Cardiac septum (tissue), 1 donor: ENCODE data around the gene ENTPD8. TPM values are rescaled to one million over a fixed set of nuclear protein-coding genes. Genes with fewer than 3 reads are reported as not detected.

ENCODE experiments used
- DNase-seq: peaks from one replicate; pipeline ENCODE4 v3.0.0-alpha.2; 2020; ENCODE audit warnings: low spot score
- intact Hi-C: fragments of 100-400 bp; cut with DNase I; formaldehyde crosslinking; loops from one replicate; pipeline ENCODE4 v1.14.0; 2022
- total RNA-seq: library from RNA; stranded (reverse); fragmentation: NEBNext Ultra II Directional; extraction: Animal tissue kit (Norgen Biotek cat#: 25700); gene quantifications from one replicate; pipeline ENCODE4 v1.2.1, GENCODE V29; 2021
- donor health status: DM: no; HTN: no; CAD: no.

The ENTPD8 gene
- total RNA-seq, 1 donor from 2014 or later, result not detected

DNA sequence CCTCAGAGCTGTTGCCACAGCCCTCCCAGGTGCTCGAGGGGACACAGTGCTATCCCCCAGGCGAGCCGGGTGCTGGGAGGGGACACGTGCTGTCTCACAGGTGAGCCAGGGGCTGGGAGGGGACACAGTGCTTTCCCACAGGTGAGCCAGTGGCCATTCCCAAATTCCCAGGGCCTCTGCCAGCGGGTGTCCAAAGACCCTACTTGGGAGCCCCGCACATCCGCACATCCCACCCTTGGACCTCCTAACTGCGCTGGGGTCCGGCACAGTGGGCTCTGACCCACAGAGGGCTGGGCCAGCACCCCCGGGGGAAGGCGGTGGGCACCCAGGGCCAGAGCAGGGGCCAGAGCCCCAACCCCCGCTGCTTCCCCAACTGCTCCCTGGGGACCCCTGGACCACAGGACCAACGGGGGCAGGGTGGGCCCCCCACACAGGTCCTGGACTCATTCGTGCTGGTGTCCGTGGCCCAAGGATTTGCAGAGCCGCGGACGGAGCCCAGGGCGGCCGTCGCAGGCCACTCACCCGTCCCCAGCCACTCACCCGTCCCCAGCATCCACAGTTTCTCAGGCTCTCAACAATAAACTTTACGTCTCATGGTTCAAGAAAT is 36.1 kb downstream of the ENTPD8 start:
- intact Hi-C loops, result no loop called here

DNA sequence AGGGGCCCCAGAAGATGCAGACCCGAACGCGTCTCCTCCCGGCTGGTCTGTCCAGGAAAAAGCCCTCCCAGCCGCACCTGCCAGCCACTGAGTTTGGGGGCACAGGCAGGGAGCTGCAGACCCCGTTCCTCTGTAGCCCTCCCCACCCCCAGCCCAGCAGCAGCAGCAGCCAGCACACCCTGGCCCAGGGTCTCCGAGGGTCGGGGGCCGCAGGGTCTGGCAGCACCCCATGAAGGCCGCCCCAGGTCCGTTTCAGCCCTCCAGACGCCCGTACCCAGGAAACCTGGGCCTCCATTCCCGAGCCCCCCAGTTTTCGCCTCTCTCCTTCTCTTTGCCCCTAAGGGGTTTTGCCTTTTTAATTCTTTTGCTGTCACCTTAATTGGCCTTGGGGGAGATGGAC is 37.9 kb downstream of the ENTPD8 start:
- DNase-seq, result no peak
- intact Hi-C loops, result no loop called here

More for the DNA sequence above, 36.1 kb downstream of the ENTPD8 start:
- DNase-seq, result no peak

- intact Hi-C loops, result no loop called here
- no peak for DNase-seq
Measured at GRCh38 chr9:137402746-137403145, 38.4 kb downstream of the ENTPD8 start.

- no peak for DNase-seq
- intact Hi-C loops, result no loop called here
Measured at GRCh38 chr9:137398561-137399468, 42.3 kb downstream of the ENTPD8 start.

GRCh38 chr9:137397675-137398423 is 43.3 kb downstream of the ENTPD8 start:
- intact Hi-C loops, result no loop called here
- DNase-seq, result no peak

GRCh38 chr9:137396634-137397367 is 44.4 kb downstream of the ENTPD8 start:
- DNase-seq, result no peak
- intact Hi-C loops, result no loop called here

DNA sequence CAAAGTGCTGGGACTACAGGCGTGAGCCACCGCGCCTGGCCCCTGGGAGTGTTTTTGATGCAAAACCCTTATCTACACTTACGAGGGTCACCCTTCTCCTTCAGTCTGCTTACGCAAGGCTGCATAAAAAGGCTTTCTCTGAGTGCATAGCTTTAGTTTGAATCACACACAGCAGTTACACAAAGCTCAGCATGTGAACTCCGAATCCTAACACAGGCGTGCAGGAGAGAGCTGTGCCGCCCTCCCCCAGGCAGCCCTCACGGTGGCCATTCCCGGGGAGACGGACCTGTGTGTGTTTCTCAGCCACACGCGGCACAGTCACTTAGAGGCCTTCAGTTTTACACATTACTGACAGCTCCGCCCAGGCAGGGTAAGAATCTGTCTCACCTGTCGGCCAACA is 44.9 kb downstream of the ENTPD8 start:
- no peak for DNase-seq
- intact Hi-C loops, result no loop called here

- DNase-seq, result no peak
- intact Hi-C loops, result no loop called here
Measured at GRCh38 chr9:137395666-137396010, 45.5 kb downstream of the ENTPD8 start.

DNA sequence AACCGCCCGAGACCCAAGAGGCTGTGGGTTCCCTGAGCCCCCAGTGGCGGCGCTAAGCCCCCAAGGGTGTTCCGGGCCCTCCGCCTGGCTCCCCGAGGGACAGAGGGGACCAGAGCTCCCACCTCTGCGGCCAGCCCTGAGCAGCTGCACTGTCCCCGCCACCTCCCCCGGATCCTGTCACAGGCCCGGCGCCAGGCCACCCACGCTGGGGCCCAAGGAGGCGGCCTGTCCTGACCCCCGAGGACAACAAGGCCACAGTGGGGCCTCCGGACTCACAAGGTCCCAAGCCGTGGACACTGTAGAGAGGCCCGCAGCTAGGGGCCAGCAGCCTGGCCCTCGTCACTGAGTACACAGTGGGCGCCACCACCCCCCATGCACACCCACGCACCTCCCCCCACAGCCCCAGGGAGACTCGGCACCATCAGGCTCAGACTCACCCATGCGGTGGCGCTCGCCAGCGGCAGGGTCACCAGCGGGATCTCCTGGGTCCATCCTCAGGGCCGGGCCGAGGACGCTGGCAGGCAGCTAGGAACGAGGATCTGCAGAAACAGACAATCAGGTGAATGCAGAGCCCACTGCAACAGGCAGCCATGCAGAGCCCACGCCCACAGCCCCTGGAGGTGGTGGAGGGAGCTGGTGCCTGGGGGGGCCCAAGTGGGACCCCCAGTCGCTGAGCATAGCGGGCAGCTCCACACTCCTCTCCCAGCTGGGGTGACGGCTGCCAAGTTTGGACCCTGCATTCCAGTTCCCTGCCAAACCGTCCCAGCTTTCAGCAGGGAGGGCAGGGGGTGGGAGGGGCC is 46.1 kb downstream of the ENTPD8 start:
- intact Hi-C loops, result no loop called here
- DNase-seq, result no peak

GRCh38 chr9:137393176-137394150 is 47.7 kb downstream of the ENTPD8 start:
- DNase-seq, result no peak
- intact Hi-C loops, result no loop called here

GRCh38 chr9:137392232-137393007 is 48.7 kb downstream of the ENTPD8 start:
- DNase-seq, result no peak
- intact Hi-C loops, result no loop called here

GRCh38 chr9:137391411-137391754 is 49.8 kb downstream of the ENTPD8 start:
- no peak for DNase-seq
- intact Hi-C loops, result no loop called here

DNA sequence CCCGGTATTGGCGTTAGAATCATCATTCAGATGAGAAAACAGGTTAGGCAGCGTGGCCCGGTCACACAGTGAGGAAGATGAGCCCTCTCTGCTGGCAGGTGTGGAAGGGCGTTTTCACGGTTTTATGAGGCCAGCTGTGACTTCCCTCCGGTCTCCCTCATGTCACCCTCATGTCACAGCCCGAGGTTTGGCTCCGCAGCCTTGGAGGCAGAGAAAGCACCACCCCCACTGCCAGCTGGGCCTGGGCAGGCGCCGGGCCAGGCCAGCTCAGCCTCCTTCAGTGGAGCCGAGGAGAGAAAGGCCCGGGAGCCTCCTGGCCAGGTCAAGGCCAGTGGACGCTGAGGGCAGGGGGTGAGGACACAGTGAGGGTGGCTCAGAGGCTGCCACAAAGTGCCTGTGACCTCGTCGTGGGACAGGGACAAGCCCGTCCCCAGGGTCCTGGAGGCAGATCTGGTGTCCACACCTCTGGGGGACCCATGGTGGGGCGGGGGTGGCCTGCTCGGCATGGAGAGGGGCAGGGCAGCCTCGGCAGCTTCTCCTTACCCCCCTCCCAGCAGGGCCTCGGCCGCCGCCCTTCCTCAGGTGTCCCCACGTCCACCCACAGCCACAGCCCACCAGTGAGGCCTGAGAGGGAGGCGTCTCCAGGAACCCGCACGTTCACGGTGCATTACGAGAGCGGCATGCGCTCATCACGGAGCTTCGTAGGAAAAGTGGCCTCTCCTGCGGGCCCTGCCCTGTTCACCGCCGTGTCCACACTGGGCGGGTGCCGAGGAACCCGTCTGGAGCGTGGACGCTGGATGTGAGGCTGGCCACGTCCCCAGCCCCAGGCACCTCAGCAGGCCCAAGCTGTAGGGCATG is 50.4 kb downstream of the ENTPD8 start:
- DNase-seq, result no peak
- intact Hi-C loops, result no loop called here

DNA sequence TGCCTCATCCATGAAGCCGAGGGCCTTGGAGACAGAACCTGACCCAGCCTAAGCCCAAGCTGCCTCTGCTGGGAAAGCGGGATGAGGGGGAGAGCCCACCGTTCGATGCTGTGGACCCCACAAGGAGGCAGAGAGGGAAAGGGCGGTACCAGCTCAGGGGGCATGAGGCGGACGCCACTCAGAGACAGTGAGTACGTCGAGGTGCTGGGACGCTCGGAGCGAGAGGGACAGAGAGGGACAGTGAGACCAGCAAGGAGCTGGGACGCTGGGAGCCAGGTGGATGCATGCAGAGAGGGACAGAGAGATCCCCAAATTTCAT is 51.8 kb downstream of the ENTPD8 start:
- no peak for DNase-seq
- intact Hi-C loops, result no loop called here

GRCh38 chr9:137388589-137389427 is 52.3 kb downstream of the ENTPD8 start:
- DNase-seq, result no peak
- intact Hi-C loops, result no loop called here
